Gastroesophageal sphincter (tissue), 3 donors: ENCODE measurements around the gene KATNAL2.

Experiments used
- EP300 ChIP-seq: sonication (generic); formaldehyde crosslinking; IDR thresholded peaks from one replicate; pipeline ENCODE4 v1.6.1; 2017; ENCODE audit warnings: antibody characterized with exemption, mild to moderate bottlenecking
- POLR2A ChIP-seq, 2 donors: fragments of 450-650 bp; IDR thresholded peaks; one replicate each; pipeline ENCODE4 v1.6.1; 2017; ENCODE audit warnings: antibody characterized with exemption in 2 of 2, mild to moderate bottlenecking in 2 of 2, moderate library complexity in 1 of 2
- POLR2AphosphoS5 ChIP-seq: sonication (generic); formaldehyde crosslinking; IDR thresholded peaks from one replicate; pipeline ENCODE4 v1.6.1; 2017; ENCODE audit warnings: antibody characterized with exemption
- TF ChIP-seq, protein P1 (sequence below), 4 experiments: fragments of 200-600 bp in 2 of 4; fragments of 450-650 bp in 2 of 4; sonication (generic) in 1 of 4; IDR thresholded peaks; one replicate each; pipeline ENCODE4 v1.5.1; 2017 to 2019; ENCODE audit warnings: antibody characterized with exemption in 4 of 4, mild to moderate bottlenecking in 2 of 4, moderate library complexity in 2 of 4

DNA sequence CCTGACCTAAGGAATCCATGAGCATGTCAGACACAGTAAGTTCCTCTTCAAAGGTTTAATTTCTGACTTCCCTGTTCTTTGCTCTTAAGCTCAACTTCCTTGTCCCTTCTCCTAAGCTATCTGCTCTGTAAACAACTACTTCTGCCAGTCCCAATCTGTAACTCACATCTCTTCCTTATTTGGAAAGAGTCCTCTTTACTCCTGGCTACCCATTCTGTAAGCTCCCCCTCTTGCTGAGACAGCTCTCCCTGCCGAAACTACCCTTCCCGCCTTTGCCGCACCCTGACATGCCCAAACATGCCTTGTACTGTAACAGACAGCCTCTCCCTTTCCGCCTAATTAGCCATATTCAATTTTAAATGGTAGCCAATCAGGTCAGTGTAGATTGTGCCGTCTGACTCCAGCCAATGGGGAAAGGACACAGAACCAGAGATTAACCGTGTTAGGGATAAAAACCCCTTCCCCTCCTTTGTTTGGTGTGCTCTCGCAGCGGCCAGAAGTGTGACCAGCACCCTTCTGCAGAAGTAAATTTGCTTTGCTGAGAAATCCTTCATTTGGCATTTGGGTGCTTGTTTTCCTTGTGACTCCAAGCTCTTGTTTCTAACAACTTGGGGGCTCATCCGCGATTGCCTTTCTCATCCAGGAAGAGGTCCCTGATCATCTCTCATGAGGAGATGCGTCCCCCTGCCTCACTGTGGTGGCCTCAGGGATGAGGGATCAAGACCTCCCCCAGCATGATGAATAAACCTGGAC lies 49.1 kb upstream of the KATNAL2 start:
- TF ChIP-seq POLR2A (IDR thresholded peaks at IDR 0.05) (no peak), EP300 (no peak), POLR2AphosphoS5 (no peak)
- TF ChIP-seq, protein P1, sequence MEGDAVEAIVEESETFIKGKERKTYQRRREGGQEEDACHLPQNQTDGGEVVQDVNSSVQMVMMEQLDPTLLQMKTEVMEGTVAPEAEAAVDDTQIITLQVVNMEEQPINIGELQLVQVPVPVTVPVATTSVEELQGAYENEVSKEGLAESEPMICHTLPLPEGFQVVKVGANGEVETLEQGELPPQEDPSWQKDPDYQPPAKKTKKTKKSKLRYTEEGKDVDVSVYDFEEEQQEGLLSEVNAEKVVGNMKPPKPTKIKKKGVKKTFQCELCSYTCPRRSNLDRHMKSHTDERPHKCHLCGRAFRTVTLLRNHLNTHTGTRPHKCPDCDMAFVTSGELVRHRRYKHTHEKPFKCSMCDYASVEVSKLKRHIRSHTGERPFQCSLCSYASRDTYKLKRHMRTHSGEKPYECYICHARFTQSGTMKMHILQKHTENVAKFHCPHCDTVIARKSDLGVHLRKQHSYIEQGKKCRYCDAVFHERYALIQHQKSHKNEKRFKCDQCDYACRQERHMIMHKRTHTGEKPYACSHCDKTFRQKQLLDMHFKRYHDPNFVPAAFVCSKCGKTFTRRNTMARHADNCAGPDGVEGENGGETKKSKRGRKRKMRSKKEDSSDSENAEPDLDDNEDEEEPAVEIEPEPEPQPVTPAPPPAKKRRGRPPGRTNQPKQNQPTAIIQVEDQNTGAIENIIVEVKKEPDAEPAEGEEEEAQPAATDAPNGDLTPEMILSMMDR (IDR thresholded peaks at IDR 0.05): no peak
